Measurements from ENCODE around the gene CEP85.

GRCh38 chr1:26297057-26297790 lies 63.2 kb downstream of the CEP85 start:
- TF ChIP-seq, protein P1, sequence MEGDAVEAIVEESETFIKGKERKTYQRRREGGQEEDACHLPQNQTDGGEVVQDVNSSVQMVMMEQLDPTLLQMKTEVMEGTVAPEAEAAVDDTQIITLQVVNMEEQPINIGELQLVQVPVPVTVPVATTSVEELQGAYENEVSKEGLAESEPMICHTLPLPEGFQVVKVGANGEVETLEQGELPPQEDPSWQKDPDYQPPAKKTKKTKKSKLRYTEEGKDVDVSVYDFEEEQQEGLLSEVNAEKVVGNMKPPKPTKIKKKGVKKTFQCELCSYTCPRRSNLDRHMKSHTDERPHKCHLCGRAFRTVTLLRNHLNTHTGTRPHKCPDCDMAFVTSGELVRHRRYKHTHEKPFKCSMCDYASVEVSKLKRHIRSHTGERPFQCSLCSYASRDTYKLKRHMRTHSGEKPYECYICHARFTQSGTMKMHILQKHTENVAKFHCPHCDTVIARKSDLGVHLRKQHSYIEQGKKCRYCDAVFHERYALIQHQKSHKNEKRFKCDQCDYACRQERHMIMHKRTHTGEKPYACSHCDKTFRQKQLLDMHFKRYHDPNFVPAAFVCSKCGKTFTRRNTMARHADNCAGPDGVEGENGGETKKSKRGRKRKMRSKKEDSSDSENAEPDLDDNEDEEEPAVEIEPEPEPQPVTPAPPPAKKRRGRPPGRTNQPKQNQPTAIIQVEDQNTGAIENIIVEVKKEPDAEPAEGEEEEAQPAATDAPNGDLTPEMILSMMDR (IDR thresholded peaks at IDR 0.05) = no peak
- no peak for TF ChIP-seq POLR2A (IDR thresholded peaks at IDR 0.05)
